Forelimb muscle (tissue), 1 donor: ENCODE data around the gene HSPA1L. TPM values are rescaled to one million over a fixed set of nuclear protein-coding genes. Genes with fewer than 3 reads are reported as not detected.

Experiments
- DNase-seq: peaks from one replicate; pipeline ENCODE4 v3.0.0-alpha.2; 2013; ENCODE audit warnings: low read depth
- polyA plus RNA-seq: library from polyadenylated mRNA; unstranded; fragments of 120-200 nt; gene quantifications from one replicate; pipeline ENCODE4 v1.2.1, GENCODE V29; 2013; ENCODE audit not compliant: insufficient read length

Gene HSPA1L
- polyA plus RNA-seq, 1 donor, result 5.0 TPM

- DNase-seq, result no peak
Observed at GRCh38 chr6:31782126-31782855, 32.8 kb downstream of the HSPA1L start.

- no peak for DNase-seq
Observed at GRCh38 chr6:31781244-31782125, 33.6 kb downstream of the HSPA1L start.

- DNase-seq, result no peak
Observed at GRCh38 chr6:31780507-31781243, 34.4 kb downstream of the HSPA1L start.

- DNase-seq, result no peak
Observed at GRCh38 chr6:31779908-31780307, 35.2 kb downstream of the HSPA1L start.

- no peak for DNase-seq
Observed at GRCh38 chr6:31778999-31779885, 35.8 kb downstream of the HSPA1L start.

- DNase-seq, result no peak
Observed at GRCh38 chr6:31778193-31778592, 36.9 kb downstream of the HSPA1L start.

GRCh38 chr6:31777667-31778050, 37.4 kb downstream of the HSPA1L start:
- no peak for DNase-seq

GRCh38 chr6:31776989-31777666, 38.0 kb downstream of the HSPA1L start, which contains the start of gene VWA7:
TSS of gene VWA7 (minus strand) at chr6:31777328. CDS start at chr6:31776779, 549 bp downstream.
- DNase-seq, result no peak

GRCh38 chr6:31776485-31776988, 38.5 kb downstream of the HSPA1L start:
- no peak for DNase-seq

- DNase-seq, result no peak
Observed at GRCh38 chr6:31775633-31776484, 39.2 kb downstream of the HSPA1L start.

GRCh38 chr6:31775184-31775583, 39.9 kb downstream of the HSPA1L start:
- no peak for DNase-seq

- no peak for DNase-seq
Observed at GRCh38 chr6:31771992-31772358, 43.1 kb downstream of the HSPA1L start.

- DNase-seq, result no peak
Observed at GRCh38 chr6:31770860-31771259, 44.2 kb downstream of the HSPA1L start.

GRCh38 chr6:31769684-31770371, 45.3 kb downstream of the HSPA1L start:
- DNase-seq, result no peak

GRCh38 chr6:31768363-31769257, 46.5 kb downstream of the HSPA1L start:
- DNase-seq, result no peak

GRCh38 chr6:31767096-31767645, 47.9 kb downstream of the HSPA1L start:
- DNase-seq, result no peak
